Stomach smooth muscle (tissue), 2 donors: ENCODE measurements around the gene SIK3.
A peak's percentile ranks its signal among the peaks of the same experiment; 100 is the strongest.
"Not testable (repeated sequence)": the region's sequence is repeated elsewhere in the genome, so short reads cannot be mapped to it uniquely, and the experiment has no call there.

Experiments used
- H3K27ac ChIP-seq: one replicate; pipeline ENCODE4 v1.7.0; 2013; ENCODE audit warnings: mild to moderate bottlenecking, low read length, inconsistent platforms
- H3K27me3 ChIP-seq, 2 donors: one replicate each; pipeline ENCODE4 v1.7.0; 2013; ENCODE audit warnings: low read length in 2 of 2; ENCODE audit not compliant: insufficient read depth in 2 of 2, control insufficient read depth in 1 of 2
- H3K36me3 ChIP-seq, 2 donors: one replicate each; pipeline ENCODE4 v1.7.0; 2013; ENCODE audit warnings: low read length in 2 of 2; ENCODE audit not compliant: control insufficient read depth in 2 of 2, insufficient read depth in 2 of 2
- H3K4me1 ChIP-seq: one replicate; pipeline ENCODE4 v1.7.0; 2013; ENCODE audit warnings: low read length; ENCODE audit not compliant: control insufficient read depth, insufficient read depth
- H3K4me3 ChIP-seq, 2 donors: one replicate each; pipeline ENCODE4 v1.7.0; 2013; ENCODE audit warnings: low read length in 2 of 2
- H3K9ac ChIP-seq, 2 donors: one replicate each; pipeline ENCODE4 v1.7.0; 2013; ENCODE audit warnings: low read length in 2 of 2, mild to moderate bottlenecking in 1 of 2
- H3K9me3 ChIP-seq, 2 donors: one replicate each; pipeline ENCODE4 v1.7.0; 2013; ENCODE audit warnings: low read length in 2 of 2; ENCODE audit not compliant: control insufficient read depth in 2 of 2
- donor health status: healthy.
- donor health status: Pancreatic carcinoma.

The SIK3 gene

DNA sequence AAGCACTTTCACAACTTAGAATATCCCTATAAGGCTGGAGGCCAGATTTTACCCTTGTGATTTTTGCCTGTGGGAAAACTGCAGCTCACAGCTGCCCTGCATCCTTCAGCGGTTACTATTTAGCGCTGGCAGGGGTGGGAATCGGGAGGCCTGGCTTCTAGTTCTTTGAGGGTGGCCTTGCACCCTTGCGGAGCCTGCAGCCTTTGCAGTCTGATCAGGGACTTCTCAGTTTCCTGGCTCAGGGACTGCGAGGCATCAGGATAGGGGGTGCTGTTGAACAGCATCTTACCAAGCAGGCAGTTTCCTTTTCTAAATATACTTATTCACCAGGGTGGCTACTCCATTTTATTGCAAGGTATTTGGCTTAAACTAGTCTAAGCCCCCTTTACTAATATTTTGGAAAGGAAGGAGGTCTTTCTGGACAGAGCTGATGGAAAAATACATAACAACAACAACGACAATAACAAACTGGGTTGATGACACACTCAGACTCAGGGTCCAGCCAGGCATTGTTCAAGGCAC lies 257.9 kb downstream of the SIK3 start:
- Histone ChIP-seq H3K9ac (no peak overlapping the region), H3K4me1 (peaks cover 17% of the 10 kb centered on the region), H3K4me3 (no peak overlapping the region), H3K27me3 (no peaks in the 10 kb centered on the region), H3K36me3 (peaks cover 17 to 18% of the 10 kb centered on the region in 2 donors), H3K9me3 (no peaks in the 10 kb centered on the region), H3K27ac (no peak overlapping the region)

DNA sequence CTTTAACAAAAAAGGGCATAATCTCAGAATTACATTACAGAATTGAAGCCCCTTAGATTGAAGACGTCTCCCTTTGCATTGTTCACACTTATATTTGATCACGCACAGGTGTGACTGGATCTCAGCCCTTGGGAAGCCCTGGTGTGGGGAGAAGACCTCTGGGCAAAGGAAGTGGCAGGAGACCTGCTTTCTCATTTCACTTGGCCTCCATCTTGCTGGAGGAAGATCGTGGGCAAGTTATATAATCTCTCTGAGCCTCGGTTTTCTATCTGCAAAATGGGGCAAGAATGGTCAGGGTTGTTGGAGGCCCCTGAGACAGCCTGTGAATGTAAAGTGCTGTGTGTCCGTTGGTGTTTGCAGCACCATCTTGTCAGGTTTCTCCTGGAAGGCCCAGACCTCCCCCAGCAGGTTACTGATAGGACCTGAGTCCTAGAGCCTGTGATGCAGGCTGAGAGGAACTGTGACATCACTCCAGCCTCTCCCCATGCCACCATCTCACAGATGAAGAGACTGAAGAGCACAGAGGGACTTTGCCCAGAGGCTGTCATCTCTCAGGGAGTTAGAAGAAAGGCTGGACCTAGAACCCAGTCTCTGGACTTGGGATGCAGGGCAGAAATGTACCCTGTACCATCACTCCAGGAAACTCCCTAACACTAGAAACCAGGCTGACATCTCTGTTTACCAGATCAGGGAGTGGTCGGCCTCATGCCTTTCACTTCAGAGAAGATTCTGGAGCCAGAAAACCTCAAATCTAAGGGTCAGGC lies 259.7 kb downstream of the SIK3 start:
- Histone ChIP-seq H3K9ac (no peak overlapping the region), H3K9me3 (no peaks in the 10 kb centered on the region), H3K4me3 (no peak overlapping the region), H3K27ac (no peak overlapping the region), H3K36me3 (peaks cover 4 to 6% of the 10 kb centered on the region in 2 donors), H3K27me3 (no peaks in the 10 kb centered on the region), H3K4me1 (peaks cover 24% of the 10 kb centered on the region)

GRCh38 chr11:116837231-116838091 lies 260.8 kb downstream of the SIK3 start, which contains the start of gene APOA1:
APOA1 (minus strand) TSS chr11:116837622; CDS start chr11:116837387, 235 bp downstream.
- no peaks in the 10 kb centered on the region for H3K36me3 ChIP-seq
- H3K9ac ChIP-seq, result no peak within 1 kb of the TSS
- no peaks in the 10 kb centered on the region for H3K27me3 ChIP-seq
- no peak within 1 kb of the TSS for H3K27ac ChIP-seq
- no peaks in the 10 kb centered on the region for H3K9me3 ChIP-seq
- H3K4me3 ChIP-seq, result peak within 1 kb of the TSS in 1 of 2 donors; percentile 65
- peaks cover 24% of the 10 kb centered on the region for H3K4me1 ChIP-seq

- Histone ChIP-seq H3K4me1 (peaks cover 24% of the 10 kb centered on the region), H3K9ac (no peak overlapping the region)
Observed at GRCh38 chr11:116836632-116836991, 261.6 kb downstream of the SIK3 start.

GRCh38 chr11:116835791-116836631 lies 262.2 kb downstream of the SIK3 start:
- H3K36me3 ChIP-seq, result no peaks in the 10 kb centered on the region
- H3K4me1 ChIP-seq, result peaks cover 23% of the 10 kb centered on the region
- peak overlapping the region; percentile 72 to 80 for H3K9ac ChIP-seq
- H3K4me3 ChIP-seq, result peak overlapping the region; percentile 58 to 65
- no peaks in the 10 kb centered on the region for H3K9me3 ChIP-seq
- H3K27me3 ChIP-seq, result no peaks in the 10 kb centered on the region
- peak overlapping the region; percentile 92 for H3K27ac ChIP-seq

More at GRCh38 chr11:116836632-116836991, 261.6 kb downstream of the SIK3 start:
- no peaks in the 10 kb centered on the region for H3K36me3 ChIP-seq
- no peaks in the 10 kb centered on the region for H3K27me3 ChIP-seq
- no peaks in the 10 kb centered on the region for H3K9me3 ChIP-seq
- peak overlapping the region in 1 of 2 donors; percentile 65 for H3K4me3 ChIP-seq
- no peak overlapping the region for H3K27ac ChIP-seq

DNA sequence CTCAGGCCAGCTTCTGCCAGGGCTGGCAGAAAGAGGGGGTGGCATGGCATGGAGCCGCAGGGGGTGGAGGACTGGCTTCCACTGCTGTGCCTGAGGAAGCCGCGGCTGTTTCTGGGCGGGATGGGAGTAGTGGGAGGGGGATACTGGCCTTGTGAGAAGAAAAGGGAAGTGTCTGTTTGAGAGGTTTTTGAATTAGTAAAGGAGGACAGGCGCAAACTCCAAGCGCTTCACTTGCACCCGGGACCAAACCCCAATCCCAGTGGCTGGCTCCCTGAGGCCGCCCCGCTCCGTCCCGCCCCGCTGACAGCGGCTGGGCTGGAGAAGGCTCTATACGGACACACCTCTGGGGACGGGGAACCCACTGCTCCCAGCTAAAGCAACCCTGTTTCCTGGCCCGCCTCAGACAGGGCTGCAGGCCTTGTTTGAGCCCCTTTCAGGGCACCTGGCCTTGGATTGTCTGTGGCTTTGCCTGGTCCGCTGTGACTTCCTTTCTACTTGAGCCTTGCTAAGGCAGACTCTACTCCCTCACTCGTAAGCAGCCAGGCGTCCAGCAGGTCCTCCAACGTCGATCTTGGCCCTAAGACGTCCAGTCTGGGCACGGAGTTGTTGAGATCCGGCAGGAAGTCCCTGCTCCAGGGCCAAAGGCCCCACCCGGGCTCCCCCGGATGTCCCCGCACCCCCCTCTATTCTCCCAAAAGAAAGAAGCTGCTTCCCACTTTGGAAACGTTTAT lies 263.0 kb downstream of the SIK3 start:
- Histone ChIP-seq H3K27me3 (no peaks in the 10 kb centered on the region), H3K4me1 (peaks cover 21% of the 10 kb centered on the region), H3K9ac (peak overlapping the region; percentile 72 to 80), H3K27ac (peak overlapping the region; percentile 92), H3K4me3 (peak overlapping the region; percentile 58 to 65), H3K9me3 (no peaks in the 10 kb centered on the region), H3K36me3 (no peaks in the 10 kb centered on the region)

DNA sequence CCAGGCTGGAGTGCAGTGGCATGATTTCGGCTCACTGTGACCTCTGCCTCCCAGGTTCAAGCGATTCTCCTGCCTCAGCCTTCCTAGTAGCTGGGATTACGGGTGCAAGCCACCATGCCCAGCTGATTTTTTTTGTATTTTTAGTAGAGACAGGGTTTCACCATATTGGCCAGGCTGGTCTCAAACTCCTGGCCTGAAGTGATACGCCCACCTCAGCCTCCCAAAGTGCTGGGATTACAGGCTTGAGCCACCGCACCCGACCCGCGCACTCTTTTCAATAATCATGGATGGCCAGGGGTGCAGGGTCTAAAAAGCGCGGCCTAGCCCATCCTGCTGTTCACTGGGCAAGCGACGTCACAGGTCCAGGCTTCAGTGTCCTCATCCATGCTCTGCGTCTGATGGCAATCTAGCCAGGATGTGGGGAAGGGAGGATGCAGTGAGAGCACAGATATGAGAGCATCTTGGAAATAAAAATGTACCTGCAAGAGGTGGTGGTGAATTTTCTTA lies 263.6 kb downstream of the SIK3 start:
- not testable (repeated sequence) for H3K9ac ChIP-seq, H3K36me3 ChIP-seq, H3K27me3 ChIP-seq, H3K9me3 ChIP-seq, H3K4me3 ChIP-seq
- peak overlapping the region; percentile 92 for H3K27ac ChIP-seq
- peaks cover 20% of the 10 kb centered on the region for H3K4me1 ChIP-seq

DNA sequence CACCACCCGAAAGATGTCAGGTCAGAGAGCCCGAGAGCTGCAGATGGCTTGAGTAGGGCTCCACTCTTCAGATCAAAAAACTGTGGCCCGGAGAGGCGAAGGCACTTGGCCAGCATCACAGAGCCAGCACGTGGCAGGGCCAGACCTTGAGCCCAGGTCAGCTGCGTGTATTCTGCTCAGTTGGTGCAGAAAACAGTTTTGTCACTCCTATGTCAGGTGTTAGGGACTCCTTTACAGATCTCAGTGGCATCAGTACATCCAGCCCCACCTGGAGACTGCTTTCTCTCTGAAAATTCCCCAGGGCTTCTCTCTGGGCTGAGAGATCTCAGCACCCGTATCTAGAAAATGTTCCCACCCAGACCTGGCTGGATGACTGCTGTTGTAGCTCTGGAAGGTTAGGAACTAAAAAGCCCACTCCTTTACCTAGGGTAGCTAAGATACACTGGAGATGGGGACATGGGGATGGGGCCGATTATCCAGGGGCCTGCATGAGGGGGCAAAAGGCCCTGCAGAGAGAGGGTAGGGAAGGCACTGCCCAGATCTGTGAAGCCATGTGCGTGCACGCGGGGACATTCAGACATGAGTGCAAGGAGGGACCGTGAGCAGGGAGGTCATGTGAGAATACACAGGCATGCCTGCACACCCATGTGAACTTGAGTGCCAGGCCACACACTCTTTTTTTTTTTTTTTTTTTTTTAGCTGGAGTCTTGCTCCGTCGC lies 264.3 kb downstream of the SIK3 start:
- H3K27me3 ChIP-seq, result no peaks in the 10 kb centered on the region
- no peak overlapping the region for H3K4me3 ChIP-seq
- no peak overlapping the region for H3K27ac ChIP-seq
- H3K9me3 ChIP-seq, result no peaks in the 10 kb centered on the region
- H3K4me1 ChIP-seq, result peaks cover 20% of the 10 kb centered on the region
- no peak overlapping the region for H3K9ac ChIP-seq
- no peaks in the 10 kb centered on the region for H3K36me3 ChIP-seq

DNA sequence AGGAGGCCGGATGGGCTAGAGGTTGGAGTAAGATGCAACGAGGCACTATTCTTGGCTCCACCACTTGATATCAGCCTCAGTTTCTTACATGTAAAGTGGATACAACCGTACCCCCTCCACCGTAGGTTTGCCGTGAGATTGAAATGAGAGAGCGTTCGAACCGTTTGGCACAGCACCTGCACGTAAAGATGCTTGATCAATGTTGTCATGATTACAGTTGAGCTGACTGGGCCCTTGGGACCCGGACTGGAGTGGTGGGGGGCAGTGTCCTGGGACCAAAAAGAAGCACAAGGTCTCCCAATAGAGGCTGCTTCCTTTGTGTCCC lies 264.8 kb downstream of the SIK3 start:
- Histone ChIP-seq H3K36me3 (no peaks in the 10 kb centered on the region), H3K4me3 (no peak overlapping the region), H3K27me3 (no peaks in the 10 kb centered on the region), H3K27ac (no peak overlapping the region), H3K4me1 (peaks cover 20% of the 10 kb centered on the region), H3K9me3 (no peaks in the 10 kb centered on the region), H3K9ac (no peak overlapping the region)
